K562 (cell line): ENCODE results near the gene ABLIM1. TPM values are rescaled to one million over a fixed set of nuclear protein-coding genes. Genes with fewer than 3 reads are reported as not detected.

ENCODE experiments used
- ATAC-seq: fragments of 200-7000 bp; cut with Tn5 transposase; 3 replicates; pipeline ENCODE4 v1.9.1; 2020; ENCODE audit warnings: moderate library complexity
- BruUV-seq: library from RNA; stranded (reverse); fragments of 400-500 nt; replicated peaks from 2 replicates; lab custom pipeline; 2021; lab: Mats Ljungman, UMichigan
- CTCF ChIA-PET: fragments of 300-600 bp; formaldehyde crosslinking; extraction: SDS; loops from one replicate; lab custom pipeline; 2021; ENCODE audit warnings: low intra/inter-chr PET ratio; lab: Yijun Ruan, JAX
- POLR2A ChIA-PET: fragments of 300-600, 350-650 bp; sonication (Branson Sonifier 250); formaldehyde crosslinking; extraction: SDS; loops from one replicate; lab custom pipeline; 2021; ENCODE audit warnings: antibody characterized with exemption, inconsistent platforms; lab: Yijun Ruan, JAX
- DNase-seq, 4 experiments: peaks; one replicate each; pipeline versions ENCODE4 v3.0.0 to v3.0.0-alpha.2; 2011 to 2018; ENCODE audit warnings: low spot score in 3 of 4, mixed read lengths in 3 of 4; ENCODE audit errors: extremely low read depth in 1 of 4
- FAIRE-seq: peaks from 2 replicates; lab custom pipeline; 2011; peaks lifted over from hg19 to GRCh38; lab: Jason Lieb, UNC
- H2AFZ ChIP-seq: 2 replicates; pipeline ENCODE4 v1.6.0; 2011; ENCODE audit warnings: low read depth, low read length, control low read depth, inconsistent platforms
- H3K27ac ChIP-seq: fragments of 200-600 bp; 3 replicates; pipeline ENCODE4 v1.8.0; 2011; ENCODE audit warnings: low read depth, mild to moderate bottlenecking, control low read depth, inconsistent platforms, low read length, moderate library complexity, mixed read lengths; ENCODE audit errors: extremely low read depth
- H3K27me3 ChIP-seq, 2 experiments: fragments of 300-600 bp in 1 of 2; 2 replicates in 1 of 2; 3 replicates in 1 of 2; pipeline versions ENCODE4 v1.6.0 to v1.8.0; 2011; ENCODE audit warnings: inconsistent platforms in 2 of 2, low read length in 2 of 2, mild to moderate bottlenecking in 1 of 2, mixed read lengths in 1 of 2, moderate library complexity in 1 of 2; ENCODE audit not compliant: control insufficient read depth in 2 of 2, insufficient read depth in 2 of 2
- H3K36me3 ChIP-seq: fragments of 300-600 bp; 3 replicates; pipeline ENCODE4 v1.8.0; 2011; ENCODE audit warnings: mild to moderate bottlenecking, low read length, inconsistent platforms; ENCODE audit not compliant: control insufficient read depth, insufficient read depth
- H3K4me1 ChIP-seq, 2 experiments: fragments of 200-600 bp in 1 of 2; replicated peaks in 1 of 2; 2 replicates in 1 of 2; 3 replicates in 1 of 2; pipeline versions ENCODE4 v1.5.1 to v1.8.0; 2011; ENCODE audit warnings: inconsistent platforms in 2 of 2, low read length in 2 of 2, mild to moderate bottlenecking in 1 of 2, mixed read lengths in 1 of 2, moderate library complexity in 1 of 2; ENCODE audit not compliant: control insufficient read depth in 2 of 2, insufficient read depth in 2 of 2
- H3K4me2 ChIP-seq: 2 replicates; pipeline ENCODE4 v1.6.1; 2011; ENCODE audit warnings: low read length, control low read depth, inconsistent platforms, mixed read lengths; ENCODE audit not compliant: insufficient read depth
- H3K4me3 ChIP-seq: fragments of 200-600 bp; sonication (generic), shearing (Covaris generic); 2 replicates; pipeline ENCODE4 v1.5.1; 2016; ENCODE audit warnings: control low read depth, inconsistent platforms
- H3K79me2 ChIP-seq: fragments of 200-600 bp; 3 replicates; pipeline ENCODE4 v1.8.0; 2011; ENCODE audit warnings: low read length, inconsistent platforms; ENCODE audit not compliant: control insufficient read depth, insufficient read depth
- H3K9ac ChIP-seq, 2 experiments: 2 replicates each; pipeline versions ENCODE4 v1.6.0 to v1.6.1; 2011; ENCODE audit warnings: low read depth in 2 of 2, low read length in 2 of 2, control low read depth in 1 of 2, inconsistent platforms in 1 of 2, mild to moderate bottlenecking in 1 of 2, mixed read lengths in 1 of 2; ENCODE audit not compliant: insufficient read depth in 1 of 2
- H3K9me1 ChIP-seq: one replicate; pipeline ENCODE4 v1.6.0; 2011; ENCODE audit warnings: inconsistent platforms, mild to moderate bottlenecking, low read length, moderate library complexity; ENCODE audit not compliant: control insufficient read depth, insufficient read depth
- H3K9me3 ChIP-seq: replicated peaks from 2 replicates; pipeline ENCODE4 v1.5.1; 2011; ENCODE audit warnings: low read depth, low read length, inconsistent platforms; ENCODE audit not compliant: control insufficient read depth, insufficient read depth
- H4K20me1 ChIP-seq: replicated peaks from 2 replicates; pipeline ENCODE4 v1.6.1; 2011; ENCODE audit warnings: low read length, inconsistent platforms, mixed read lengths; ENCODE audit not compliant: control insufficient read depth, insufficient read depth
- CBFA2T3 ChIP-seq: fragments of 450-650 bp; IDR thresholded peaks from 2 replicates; pipeline ENCODE4 v1.6.1; 2017
- DEAF1 ChIP-seq: fragments of 450-650 bp; formaldehyde crosslinking; IDR thresholded peaks from 2 replicates; pipeline ENCODE4 v1.4.0; 2020; ENCODE audit warnings: mild to moderate bottlenecking, moderate library complexity
- DPF2 ChIP-seq: fragments of 450-650 bp; IDR thresholded peaks from 2 replicates; pipeline ENCODE4 v1.6.1; 2016
- GABPB2 ChIP-seq: fragments of 250-450 bp; sonication (Bioruptor Pico); conservative IDR thresholded peaks from 2 replicates; pipeline ENCODE4 v1.5.1; 2021; ENCODE audit warnings: mild to moderate bottlenecking
- MAX ChIP-seq: sonication (generic); formaldehyde crosslinking; IDR thresholded peaks from 2 replicates; pipeline ENCODE4 v1.9.0; 2022; ENCODE audit warnings: mild to moderate bottlenecking, missing genetic modification reagents
- MNT ChIP-seq, 2 experiments: fragments of 450-650 bp; conservative IDR thresholded peaks; 2 replicates each; pipeline ENCODE4 v1.6.1; 2017; ENCODE audit warnings: mild to moderate bottlenecking in 2 of 2, moderate library complexity in 2 of 2
- MXD1 ChIP-seq: fragments of 250-450 bp; sonication (Bioruptor Pico); IDR thresholded peaks from 2 replicates; pipeline ENCODE4 v1.8.0; 2021; ENCODE audit warnings: borderline replicate concordance, mild to moderate bottlenecking, moderate library complexity; ENCODE audit not compliant: poor library complexity, severe bottlenecking
- MYC ChIP-seq, 2 experiments: fragments of 250-450 bp in 1 of 2; sonication (Bioruptor Pico) in 1 of 2; IDR thresholded peaks; 2 replicates each; pipeline versions ENCODE4 v1.5.1 to v1.6.1; 2012 to 2021; ENCODE audit warnings: low read depth in 2 of 2, borderline replicate concordance in 1 of 2, improper control_type of control experiment in 1 of 2, low read length in 1 of 2, mild to moderate bottlenecking in 1 of 2, moderate library complexity in 1 of 2
- NR2C2 ChIP-seq, 2 experiments: fragments of 200-800 bp in 1 of 2; sonication (Bioruptor generic) in 1 of 2; sonication (generic) in 1 of 2; formaldehyde crosslinking in 1 of 2; IDR thresholded peaks; 2 replicates each; pipeline versions ENCODE4 v1.6.1 to v1.8.0; 2016 to 2022; ENCODE audit warnings: mild to moderate bottlenecking in 1 of 2, missing compliant biosample characterization in 1 of 2, missing genetic modification characterization in 1 of 2, missing genetic modification reagents in 1 of 2
- SUPT5H ChIP-seq: fragments of 450-650 bp; IDR thresholded peaks from 2 replicates; pipeline ENCODE4 v1.6.1; 2016
- ZBTB17 ChIP-seq: fragments of 450-650 bp; formaldehyde crosslinking; IDR thresholded peaks from 2 replicates; pipeline ENCODE4 v1.4.0; 2020; ENCODE audit warnings: mild to moderate bottlenecking
- ZNF184 ChIP-seq: sonication (generic); formaldehyde crosslinking; IDR thresholded peaks from 2 replicates; pipeline ENCODE4 v1.5.0; 2020; ENCODE audit warnings: missing genetic modification reagents
- ZNF551 ChIP-seq: fragments of 250-450 bp; sonication (Bioruptor Pico); IDR thresholded peaks from 2 replicates; pipeline ENCODE4 v1.5.0; 2021; ENCODE audit warnings: mild to moderate bottlenecking, moderate library complexity
- ZNF76 ChIP-seq: fragments of 250-450 bp; sonication (Bioruptor Pico); IDR thresholded peaks from 2 replicates; pipeline ENCODE4 v1.4.0; 2020; ENCODE audit warnings: mild to moderate bottlenecking, moderate library complexity, borderline replicate concordance
- WGBS: fragments of 100-300 bp; shearing (Covaris generic); methylation state at CpG from one replicate; pipeline ENCODE4 v1.1.6; 2016; ENCODE audit warnings: low coverage, mixed read lengths; ENCODE audit not compliant: insufficient coverage; ENCODE audit errors: missing lambda C conversion rate; 5-methylcytosine and 5-hydroxymethylcytosine counted together
- in situ Hi-C: fragments of 300-500 bp; cut with MboI; formaldehyde crosslinking; loops from 4 replicates; pipeline ENCODE4 v1.15.0; 2018; ENCODE audit warnings: inconsistent platforms, mixed read lengths
- intact Hi-C: fragments of 100-400 bp; cut with micrococcal nuclease; formaldehyde crosslinking; loops from 2 replicates; pipeline ENCODE4 v1.14.2; 2022
- polyA plus RNA-seq, 8 experiments: library from polyadenylated mRNA; depleted of rRNA in 4 of 8; stranded (reverse) in 5 of 8; unstranded in 3 of 8; fragments of >200 nt; fragmentation: Nextera tagmentation in 2 of 8; fragmentation: Illumina TruSeq in 1 of 8; extraction: Ambion mirVana in 2 of 8; extraction: Trizol in 1 of 8; gene quantifications; 2 replicates each; pipeline versions ENCODE4 v1.2.1 to v1.2.3, GENCODE V29; 2011 to 2014; ENCODE audit warnings: inconsistent platforms in 1 of 8, missing spikeins in 1 of 8
- total RNA-seq, 7 experiments: library from RNA; depleted of rRNA in 6 of 7; stranded (reverse); fragments of >200 nt in 6 of 7; fragmentation: Illumina TruSeq in 2 of 7; extraction: Trizol in 2 of 7; gene quantifications; 2 replicates each; pipeline versions ENCODE4 v1.2.1 to v1.2.3, GENCODE V29; 2011 to 2021; ENCODE audit warnings: low replicate concordance in 1 of 7

ABLIM1 gene
- total and polyA plus RNA-seq, 9 of the 15 experiments (the other 6 are each of a cell fraction or from before 2014, with no cell fraction given) = 0.07 to 0.49 (median 0.14) TPM; not detected in 6

GRCh38 chr10:114498413-114499111, 159.5 kb downstream of the ABLIM1 start:
- H3K4me2 ChIP-seq = no peak overlapping the region
- H3K9me1 ChIP-seq = no peaks in the 10 kb centered on the region
- in situ Hi-C loops (no loop called here), intact Hi-C loops (no loop called here)
- ChIA-PET POLR2A (no interaction called here), CTCF (no interaction called here)
- H3K79me2 ChIP-seq = no peaks in the 10 kb centered on the region
- H4K20me1 ChIP-seq = no peaks in the 10 kb centered on the region
- ATAC-seq = no peak
- no peaks in the 10 kb centered on the region for H3K4me1 ChIP-seq
- no peak overlapping the region for H3K27ac ChIP-seq
- no peaks in the 10 kb centered on the region for H3K27me3 ChIP-seq
- H3K9me3 ChIP-seq = no peaks in the 10 kb centered on the region
- no peak overlapping the region for H3K4me3 ChIP-seq
- DNase-seq = no peak
- H2AFZ ChIP-seq = no peak overlapping the region
- BruUV-seq = no TSS peak
- no peak overlapping the region for H3K9ac ChIP-seq
- no peak for FAIRE-seq
- 0% methylated on average over 2 of the region's 2 CpGs for WGBS
- no peaks in the 10 kb centered on the region for H3K36me3 ChIP-seq
- TF ChIP-seq SUPT5H = no peak
- no peak for TF ChIP-seq MNT (conservative IDR thresholded peaks at IDR 0.05)
- TF ChIP-seq CBFA2T3 = no peak
- TF ChIP-seq DPF2 = no peak
- TF ChIP-seq ZNF184 = no peak
- no peak for TF ChIP-seq NR2C2 (CRISPR knock-in tag; IDR thresholded peaks at IDR 0.05)
- no peak for TF ChIP-seq NR2C2 (tag; IDR thresholded peaks at IDR 0.05)
- TF ChIP-seq MYC (IDR thresholded peaks at IDR 0.05; ENCODE audit: low read depth, low read length) = no peak
- no peak for TF ChIP-seq MYC (CRISPR knock-in tag; IDR thresholded peaks at IDR 0.05; ENCODE audit: borderline replicate concordance, low read depth)
- no peak for TF ChIP-seq ZNF551 (CRISPR knock-in tag)
- TF ChIP-seq ZNF76 (CRISPR knock-in tag) = no peak
- TF ChIP-seq ZBTB17 (CRISPR knock-in tag) = no peak
- no peak for TF ChIP-seq GABPB2
- no peak for TF ChIP-seq MXD1 (CRISPR knock-in tag)
- TF ChIP-seq DEAF1 (CRISPR knock-in tag) = no peak
- TF ChIP-seq MAX = no peak
